ENCODE results near the gene RSF1. TPM values are rescaled to one million over a fixed set of nuclear protein-coding genes. Genes with fewer than 3 reads are reported as not detected.

RSF1 gene
- total and polyA plus RNA-seq, 2 experiments from 2014 or later, result 51.2 to 188 TPM

GRCh38 chr11:77779935-77780334 lies 40.6 kb downstream of the RSF1 start:
- H3K4me3 ChIP-seq, result no peak overlapping the region
- H3K79me2 ChIP-seq (replicated peaks; ENCODE audit: insufficient read depth), result peaks cover 97% of the 10 kb centered on the region
- peaks cover 12% of the 10 kb centered on the region; the same call in 2 of the 3 replicates for H3K36me3 Mint-ChIP-seq (ENCODE audit: low read depth)
- H2AFZ ChIP-seq, result no peak overlapping the region
- ATAC-seq (peak; percentile 78), DNase-seq (ENCODE audit: low spot score) (peak; percentile 75)
- no peak overlapping the region for H3K4me3 Mint-ChIP-seq
- TF ChIP-seq EZH2phosphoT487 (IDR thresholded peaks at IDR 0.05; ENCODE audit: unreplicated experiment), result no peak
- peak; percentile 92 for TF ChIP-seq REST (IDR thresholded peaks at IDR 0.05; ENCODE audit: unreplicated experiment)
- H4K20me1 ChIP-seq (replicated peaks; ENCODE audit: insufficient read depth), result peaks cover 22% of the 10 kb centered on the region; the same call in 1 of the 2 replicates
- peaks cover 5% of the 10 kb centered on the region for H3K27me3 Mint-ChIP-seq (ENCODE audit: insufficient read depth, low read depth, poor library complexity)
- H3K4me1 ChIP-seq (ENCODE audit: insufficient read depth), result peaks cover 14% of the 10 kb centered on the region
- H3K4me2 ChIP-seq, result no peak overlapping the region
- H3K9me3 Mint-ChIP-seq, result no peaks in the 10 kb centered on the region
- peaks cover 13% of the 10 kb centered on the region for H3K4me1 Mint-ChIP-seq
- 0 out of 2 replicates have a peak, but pooled peaks cover 2% of the 10 kb centered on the region for H3F3A ChIP-seq (replicated peaks; ENCODE audit: low read depth)
- H3K27me3 ChIP-seq (ENCODE audit: insufficient read depth), result no peaks in the 10 kb centered on the region
- H3K9me2 ChIP-seq (ENCODE audit: insufficient read depth), result no peaks in the 10 kb centered on the region
- H3K36me3 ChIP-seq (ENCODE audit: insufficient read depth), result no peaks in the 10 kb centered on the region
- no peak overlapping the region for H3K27ac ChIP-seq (ENCODE audit: low read depth)
- H3K27ac Mint-ChIP-seq, result no peak overlapping the region

DNA sequence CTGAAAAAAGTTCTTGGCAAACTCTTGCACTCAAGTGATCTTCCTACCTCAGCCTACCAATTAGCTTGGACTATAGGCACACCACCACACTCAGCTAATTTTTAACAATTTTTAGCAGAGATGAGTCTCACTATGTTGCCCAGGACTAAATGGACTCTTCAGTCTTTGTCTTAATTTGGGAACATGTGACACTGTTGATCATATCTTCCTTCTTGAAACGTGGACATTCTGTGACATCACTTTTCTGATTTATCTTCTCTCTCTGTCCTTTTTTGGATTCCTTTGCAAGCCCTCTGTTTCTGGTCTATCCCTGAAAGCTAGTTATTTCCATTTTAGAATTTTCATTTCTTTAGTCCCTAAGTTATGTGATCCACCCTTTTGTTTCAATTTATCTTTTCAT lies 42.0 kb downstream of the RSF1 start:
- H4K20me1 ChIP-seq (replicated peaks; ENCODE audit: insufficient read depth), result peaks cover 28% of the 10 kb centered on the region; the same call in 1 of the 2 replicates
- H3K27me3 ChIP-seq (ENCODE audit: insufficient read depth), result no peaks in the 10 kb centered on the region
- H3K9me2 ChIP-seq (ENCODE audit: insufficient read depth), result no peaks in the 10 kb centered on the region
- peaks cover 96% of the 10 kb centered on the region for H3K79me2 ChIP-seq (replicated peaks; ENCODE audit: insufficient read depth)
- H3K4me3 ChIP-seq, result no peak overlapping the region
- 0 out of 2 replicates have a peak, but pooled peaks cover 2% of the 10 kb centered on the region for H3F3A ChIP-seq (replicated peaks; ENCODE audit: low read depth)
- no peak for ATAC-seq
- no peaks in the 10 kb centered on the region for H3K36me3 ChIP-seq (ENCODE audit: insufficient read depth)
- H3K27ac ChIP-seq (ENCODE audit: low read depth), result peak overlapping the region; percentile 56; the same call in 1 of the 2 replicates
- Mint-ChIP-seq H3K9me3 (no peaks in the 10 kb centered on the region), H3K4me1 (peaks cover 13% of the 10 kb centered on the region), H3K4me3 (no peak overlapping the region; the same call in 2 of the 3 replicates), H3K27me3 (ENCODE audit: insufficient read depth, low read depth, poor library complexity) (peaks cover 5% of the 10 kb centered on the region), H3K36me3 (ENCODE audit: low read depth) (peaks cover 12% of the 10 kb centered on the region; the same call in 2 of the 3 replicates), H3K27ac (peak overlapping the region; percentile 40; the same call in 1 of the 2 replicates)
- peaks cover 14% of the 10 kb centered on the region for H3K4me1 ChIP-seq (ENCODE audit: insufficient read depth)
- DNase-seq (ENCODE audit: low spot score), result no peak
- TF ChIP-seq ETS1 (IDR thresholded peaks at IDR 0.05), result no peak
- 0 out of 2 replicates have a peak overlapping the region, but pooled peaks have one; percentile 4 for H3K4me2 ChIP-seq
- H2AFZ ChIP-seq, result no peak overlapping the region

- Histone ChIP-seq H3K27me3 (ENCODE audit: insufficient read depth) (no peaks in the 10 kb centered on the region), H3K4me1 (ENCODE audit: insufficient read depth) (peaks cover 14% of the 10 kb centered on the region), H3K36me3 (ENCODE audit: insufficient read depth) (no peaks in the 10 kb centered on the region), H3K9me2 (ENCODE audit: insufficient read depth) (no peaks in the 10 kb centered on the region), H3K4me2 (0 out of 2 replicates have a peak overlapping the region, but pooled peaks have one; percentile 4), H3F3A (replicated peaks; ENCODE audit: low read depth) (0 out of 2 replicates have a peak, but pooled peaks cover 2% of the 10 kb centered on the region), H3K79me2 (replicated peaks; ENCODE audit: insufficient read depth) (peaks cover 96% of the 10 kb centered on the region), H4K20me1 (replicated peaks; ENCODE audit: insufficient read depth) (peaks cover 28% of the 10 kb centered on the region; the same call in 1 of the 2 replicates), H3K4me3 (no peak overlapping the region), H2AFZ (no peak overlapping the region), H3K27ac (ENCODE audit: low read depth) (peak overlapping the region; percentile 56; the same call in 1 of the 2 replicates)
- DNase-seq (ENCODE audit: low spot score), result no peak
- no peak for ATAC-seq
- Mint-ChIP-seq H3K4me3 (no peak overlapping the region), H3K36me3 (ENCODE audit: low read depth) (peaks cover 12% of the 10 kb centered on the region; the same call in 2 of the 3 replicates), H3K9me3 (no peaks in the 10 kb centered on the region), H3K4me1 (peaks cover 13% of the 10 kb centered on the region), H3K27ac (no peak overlapping the region), H3K27me3 (ENCODE audit: insufficient read depth, low read depth, poor library complexity) (peaks cover 5% of the 10 kb centered on the region)
- TF ChIP-seq EZH2 (IDR thresholded peaks at IDR 0.05; ENCODE audit: low read depth, unreplicated experiment) (no peak), NANOG (IDR thresholded peaks at IDR 0.05; ENCODE audit: borderline replicate concordance) (no peak), ZNF331 (CRISPR knock-in tag; IDR thresholded peaks at IDR 0.05; ENCODE audit: low read depth) (no peak), ZNF114 (CRISPR knock-in tag; IDR thresholded peaks at IDR 0.05) (no peak), CREB1 (CRISPR knock-in tag; IDR thresholded peaks at IDR 0.05; ENCODE audit: low read depth) (no peak), ETS1 (IDR thresholded peaks at IDR 0.05) (no peak), POLR2AphosphoS5 (IDR thresholded peaks at IDR 0.05; ENCODE audit: low read depth) (no peak)
- TF ChIP-seq, protein P1, sequence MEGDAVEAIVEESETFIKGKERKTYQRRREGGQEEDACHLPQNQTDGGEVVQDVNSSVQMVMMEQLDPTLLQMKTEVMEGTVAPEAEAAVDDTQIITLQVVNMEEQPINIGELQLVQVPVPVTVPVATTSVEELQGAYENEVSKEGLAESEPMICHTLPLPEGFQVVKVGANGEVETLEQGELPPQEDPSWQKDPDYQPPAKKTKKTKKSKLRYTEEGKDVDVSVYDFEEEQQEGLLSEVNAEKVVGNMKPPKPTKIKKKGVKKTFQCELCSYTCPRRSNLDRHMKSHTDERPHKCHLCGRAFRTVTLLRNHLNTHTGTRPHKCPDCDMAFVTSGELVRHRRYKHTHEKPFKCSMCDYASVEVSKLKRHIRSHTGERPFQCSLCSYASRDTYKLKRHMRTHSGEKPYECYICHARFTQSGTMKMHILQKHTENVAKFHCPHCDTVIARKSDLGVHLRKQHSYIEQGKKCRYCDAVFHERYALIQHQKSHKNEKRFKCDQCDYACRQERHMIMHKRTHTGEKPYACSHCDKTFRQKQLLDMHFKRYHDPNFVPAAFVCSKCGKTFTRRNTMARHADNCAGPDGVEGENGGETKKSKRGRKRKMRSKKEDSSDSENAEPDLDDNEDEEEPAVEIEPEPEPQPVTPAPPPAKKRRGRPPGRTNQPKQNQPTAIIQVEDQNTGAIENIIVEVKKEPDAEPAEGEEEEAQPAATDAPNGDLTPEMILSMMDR (conservative IDR thresholded peaks at IDR 0.05; ENCODE audit: low read depth in 2 of 2), result no peak
These were observed 42.4 kb downstream of the RSF1 start for GRCh38 chr11:77778118-77778517.

Data from GM23338 (cell line).